Sciatic nerve (tissue), 2 donors: ENCODE results near the gene CCL20. TPM values are rescaled to one million over a fixed set of nuclear protein-coding genes. Genes with fewer than 3 reads are reported as not detected.
A peak's percentile ranks its signal among the peaks of the same experiment; 100 is the strongest.

ENCODE experiments used
- ATAC-seq: fragments of 200-7000 bp; cut with Tn5 transposase; one replicate; pipeline ENCODE4 v1.9.1; 2020; ENCODE audit warnings: mild to moderate bottlenecking, moderate library complexity
- DNase-seq: peaks from one replicate; pipeline ENCODE4 v3.0.0-alpha.2; 2020; ENCODE audit warnings: low spot score
- intact Hi-C: fragments of 100-400 bp; cut with DNase I; formaldehyde crosslinking; loops from one replicate; pipeline ENCODE4 v1.14.2; 2022
- total RNA-seq: library from RNA; stranded (reverse); fragmentation: NEBNext Ultra II Directional; extraction: Animal tissue kit (Norgen Biotek cat#: 25700); gene quantifications from one replicate; pipeline ENCODE4 v1.2.1, GENCODE V29; 2021
- donor health status: DM: no; HTN: no; CAD: no.
- donor health status: DM: no; HTN: no; CAD: no.

The CCL20 gene
- 0.76 TPM for total RNA-seq

DNA sequence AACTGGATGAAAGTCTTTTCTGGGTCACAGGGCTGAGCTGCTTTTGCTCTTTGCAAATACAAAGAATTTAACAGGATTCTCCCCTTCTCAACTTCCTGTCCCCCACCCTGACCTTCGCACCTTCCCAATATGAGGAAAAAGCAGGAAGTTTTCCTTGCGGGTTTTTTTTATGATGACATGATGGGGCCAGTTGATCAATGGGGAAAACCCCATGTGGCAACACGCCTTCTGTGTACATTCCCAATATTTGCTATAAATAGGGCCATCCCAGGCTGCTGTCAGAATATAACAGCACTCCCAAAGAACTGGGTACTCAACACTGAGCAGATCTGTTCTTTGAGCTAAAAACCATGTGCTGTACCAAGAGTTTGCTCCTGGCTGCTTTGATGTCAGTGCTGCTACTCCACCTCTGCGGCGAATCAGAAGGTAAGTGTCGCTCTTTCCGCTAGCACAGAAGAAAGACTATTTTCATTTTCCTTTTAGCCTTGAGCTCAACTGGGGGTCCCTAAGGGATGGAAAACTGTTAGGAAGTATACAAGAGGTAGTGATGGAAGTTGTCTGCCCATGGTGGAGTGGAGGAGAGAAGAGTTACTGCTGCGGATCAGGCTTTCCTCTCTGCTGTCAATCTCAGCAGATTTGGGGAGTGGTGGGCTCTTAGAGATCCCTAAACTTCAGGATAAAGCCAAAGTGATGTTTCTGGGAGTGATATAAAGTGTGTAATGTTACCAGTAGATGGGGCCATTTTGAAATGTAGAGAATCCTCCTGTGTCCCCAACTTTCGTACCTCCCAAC lies at the start of gene CCL20:
Gene CCL20 (plus strand): TSS at position 281 of the 792 bp plus-strand sequence. CDS start 70 bp downstream, at position 351.
- intact Hi-C loops: no loop called here
- no peak for ATAC-seq
- no peak for DNase-seq

GRCh38 chr2:227765788-227766372 lies 47.8 kb upstream of the CCL20 start:
- ATAC-seq: peak; percentile 41
- no peak for DNase-seq
- intact Hi-C loops: loop anchor here (10.0 kb wide), 1 partner anchor 111 kb away; no protein-coding TSS in a partner anchor

GRCh38 chr2:227766373-227766883 lies 47.2 kb upstream of the CCL20 start:
- DNase-seq: peak; percentile 88
- peak; percentile 96 for ATAC-seq
- intact Hi-C loops: loop anchor here (10.0 kb wide), 1 partner anchor 112 kb away; no protein-coding TSS in a partner anchor

GRCh38 chr2:227767830-227768229 lies 45.8 kb upstream of the CCL20 start:
- ATAC-seq: no peak
- DNase-seq: no peak
- intact Hi-C loops: loop anchor here (10.0 kb wide), 1 partner anchor 113 kb away; no protein-coding TSS in a partner anchor

DNA sequence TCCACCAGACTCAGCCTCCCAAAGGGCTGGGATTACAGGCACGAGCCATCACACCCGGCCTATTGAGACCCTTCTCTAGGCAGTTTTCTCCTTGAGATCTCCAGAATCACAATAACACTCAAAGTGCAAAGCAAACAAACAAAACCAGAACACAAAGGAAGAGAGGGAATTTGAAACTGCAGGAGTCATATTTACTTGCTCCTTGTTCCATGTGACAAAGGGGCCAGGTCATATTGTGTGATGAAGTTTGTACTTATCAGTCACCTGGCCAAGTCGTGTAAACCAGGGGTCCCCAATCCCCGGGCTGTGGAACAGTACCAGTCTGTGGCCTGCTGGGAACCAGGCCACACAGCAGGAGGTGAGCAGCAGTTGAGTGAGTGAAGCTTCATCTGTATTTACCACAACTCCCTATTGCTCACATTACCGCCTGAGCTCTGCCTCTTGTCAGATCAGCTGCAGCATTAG lies 41.4 kb upstream of the CCL20 start:
- DNase-seq: no peak
- peak; percentile 15 for ATAC-seq
- intact Hi-C loops: no loop called here

DNA sequence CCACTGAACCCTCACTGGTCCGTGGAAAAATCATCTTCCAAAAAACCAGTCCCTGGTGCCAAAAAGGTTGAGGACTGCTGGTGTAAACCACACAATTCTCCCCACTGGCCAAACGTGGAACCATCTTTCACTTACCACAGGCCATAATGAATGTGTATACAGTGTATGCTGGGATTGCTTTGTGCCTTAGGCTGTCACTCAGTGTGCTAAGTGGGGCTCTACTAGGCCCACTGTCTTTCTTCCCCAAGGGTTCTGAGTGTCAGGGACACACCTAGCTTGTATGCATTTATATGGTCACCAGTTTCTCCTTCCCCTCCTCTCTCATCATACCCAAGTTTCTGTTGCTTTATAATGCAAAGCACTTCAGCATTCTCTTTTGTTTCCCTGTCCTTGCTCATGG lies 40.7 kb upstream of the CCL20 start:
- intact Hi-C loops: no loop called here
- no peak for DNase-seq
- ATAC-seq: no peak

DNA sequence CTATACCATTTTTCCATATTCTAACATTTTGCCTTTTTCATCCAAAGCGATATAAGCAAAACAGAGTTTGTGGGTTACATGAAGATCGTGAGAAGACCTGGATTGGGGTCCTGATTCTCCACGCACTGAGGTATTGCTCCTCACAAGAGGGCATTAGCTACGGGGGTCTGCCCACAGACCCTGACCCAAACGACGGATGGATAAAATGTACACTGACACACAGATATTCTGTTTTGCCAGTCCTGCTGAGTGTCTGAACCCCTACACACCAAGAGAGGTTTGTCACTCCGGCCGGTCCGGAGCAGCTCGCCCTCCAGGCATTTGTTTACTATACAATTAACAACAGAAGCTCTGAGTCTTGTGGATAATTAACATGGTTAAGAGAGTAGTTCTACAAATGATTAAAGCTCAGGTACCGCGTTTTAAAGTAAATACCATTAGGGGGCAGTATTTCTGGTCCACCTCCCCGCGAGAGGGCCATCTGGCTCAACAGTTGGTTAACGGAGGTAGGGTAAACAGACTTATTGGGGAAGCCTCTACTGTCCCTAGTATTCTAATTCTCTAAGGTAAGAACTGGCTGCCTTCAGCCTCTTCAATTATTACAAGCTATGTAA lies 39.5 kb upstream of the CCL20 start:
- intact Hi-C loops: no loop called here
- no peak for DNase-seq
- no peak for ATAC-seq

- ATAC-seq (no peak), DNase-seq (no peak)
- intact Hi-C loops: no loop called here
These were observed 38.5 kb upstream of the CCL20 start for GRCh38 chr2:227774895-227775842.

DNA sequence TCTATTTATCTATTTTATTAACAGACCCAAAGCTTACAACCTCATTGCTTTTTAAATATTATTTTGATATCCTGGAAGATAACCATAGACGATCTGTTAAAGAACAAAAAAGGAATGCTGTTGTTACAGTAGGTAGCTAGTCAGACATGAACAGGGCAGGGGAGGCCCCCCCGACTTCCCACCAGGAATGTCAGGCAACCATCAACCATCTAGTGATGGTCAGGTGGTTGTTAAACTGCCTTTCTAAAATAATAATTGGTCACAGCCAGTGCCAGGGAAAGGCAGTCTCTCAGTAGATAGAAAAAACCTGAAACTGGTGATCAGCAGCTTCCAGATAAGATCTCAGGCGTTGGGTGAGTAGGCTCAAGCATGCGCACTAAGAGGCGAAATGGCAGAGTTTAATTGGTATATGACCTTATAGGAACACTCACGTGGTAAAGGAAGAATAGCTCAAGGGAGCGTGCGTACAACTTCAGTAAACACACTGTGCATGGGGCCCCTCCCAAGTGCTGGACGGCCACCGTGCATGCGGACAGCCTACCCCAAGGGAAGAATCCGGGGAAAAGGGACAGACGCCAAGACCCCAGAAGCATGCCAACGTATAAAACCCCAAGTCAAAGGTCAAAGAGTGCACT lies 32.5 kb upstream of the CCL20 start:
- no peak for ATAC-seq
- intact Hi-C loops: no loop called here
- DNase-seq: no peak

GRCh38 chr2:227781841-227782240 lies 31.8 kb upstream of the CCL20 start:
- no peak for DNase-seq
- ATAC-seq: no peak

GRCh38 chr2:227782804-227783203 lies 30.8 kb upstream of the CCL20 start:
- DNase-seq: no peak
- intact Hi-C loops: no loop called here
- ATAC-seq: no peak

More at GRCh38 chr2:227781841-227782240, 31.8 kb upstream of the CCL20 start:
- intact Hi-C loops: no loop called here

DNA sequence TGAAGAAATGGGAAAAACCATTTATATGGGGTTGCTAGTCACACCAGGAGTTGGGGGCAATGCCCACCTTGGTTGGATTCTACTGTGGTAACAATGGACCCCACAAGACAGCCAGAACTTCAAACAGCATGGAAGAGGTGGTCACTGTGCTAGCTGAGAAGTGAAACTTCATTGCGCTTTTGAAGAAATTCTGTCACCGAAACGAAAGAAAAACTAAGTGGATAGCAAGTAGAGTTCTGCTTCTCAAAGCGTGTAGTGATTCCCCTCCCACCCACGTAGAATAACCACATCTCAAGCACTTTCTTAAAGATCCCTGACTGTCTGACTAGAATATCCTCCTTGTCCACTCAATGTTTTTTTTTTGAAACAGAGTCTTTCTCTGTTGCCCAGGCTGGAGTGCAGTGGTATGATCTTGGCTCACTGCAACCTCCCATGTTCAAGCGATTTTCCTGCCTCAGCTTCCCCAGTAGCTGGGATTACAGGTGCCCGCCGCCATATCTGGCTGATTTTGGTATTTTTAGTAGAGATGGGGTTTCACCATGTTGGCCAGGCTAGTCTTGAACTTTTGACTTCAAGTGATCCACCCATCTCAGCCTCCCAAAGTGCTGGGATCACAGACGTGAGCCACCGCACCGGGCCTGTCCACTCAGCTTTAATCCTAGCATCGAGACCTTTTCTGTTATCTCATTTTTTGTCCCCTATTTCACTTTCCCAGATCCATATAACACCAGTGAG lies 30.1 kb upstream of the CCL20 start:
- DNase-seq (no peak), ATAC-seq (peak; percentile 34)
- intact Hi-C loops: no loop called here

- DNase-seq: no peak
- no peak for ATAC-seq
- intact Hi-C loops: no loop called here
These were observed 28.3 kb upstream of the CCL20 start for GRCh38 chr2:227785293-227785692.

DNA sequence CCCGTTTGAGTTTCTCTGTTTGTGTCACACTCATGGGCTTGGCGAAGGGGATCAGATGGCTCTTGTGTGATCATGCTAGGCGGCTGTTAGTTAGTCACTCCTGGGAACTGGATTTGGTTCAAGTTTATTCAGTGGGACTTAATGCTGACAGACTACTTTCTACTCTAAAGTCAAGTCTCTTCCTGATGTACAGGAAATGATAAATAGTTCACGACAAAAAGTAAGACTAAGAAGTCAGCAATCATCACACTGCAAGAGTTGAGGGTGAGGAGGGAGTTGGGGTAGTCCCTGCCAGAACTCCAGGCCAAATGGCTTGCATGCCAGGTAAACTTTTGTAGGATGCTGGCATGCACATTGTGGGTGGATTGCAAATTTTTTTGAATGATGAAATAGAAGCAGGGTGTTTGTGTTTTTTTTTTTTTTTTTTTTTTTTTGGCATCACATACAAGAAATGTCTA lies 25.1 kb upstream of the CCL20 start:
- no peak for ATAC-seq
- no peak for DNase-seq
- intact Hi-C loops: no loop called here

DNA sequence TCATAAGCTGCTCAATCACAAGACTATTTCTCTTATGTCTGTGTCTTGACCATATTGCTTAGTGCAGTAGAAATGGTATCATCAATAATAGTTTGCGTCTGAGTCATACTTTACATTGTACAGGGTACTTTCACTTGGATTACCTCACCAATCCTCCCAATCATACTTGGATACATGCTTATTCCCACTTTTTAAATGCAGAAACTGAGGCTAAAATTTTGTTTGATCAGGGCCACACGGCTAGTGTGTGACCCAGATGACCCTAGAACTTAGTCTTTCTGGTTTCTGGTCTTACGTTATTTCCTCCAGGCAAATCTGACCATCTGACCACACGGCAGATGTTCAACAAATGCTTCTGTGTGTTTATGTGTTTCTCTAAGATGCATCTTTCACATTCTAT lies 23.8 kb upstream of the CCL20 start:
- ATAC-seq (no peak), DNase-seq (no peak)
- intact Hi-C loops: no loop called here

DNA sequence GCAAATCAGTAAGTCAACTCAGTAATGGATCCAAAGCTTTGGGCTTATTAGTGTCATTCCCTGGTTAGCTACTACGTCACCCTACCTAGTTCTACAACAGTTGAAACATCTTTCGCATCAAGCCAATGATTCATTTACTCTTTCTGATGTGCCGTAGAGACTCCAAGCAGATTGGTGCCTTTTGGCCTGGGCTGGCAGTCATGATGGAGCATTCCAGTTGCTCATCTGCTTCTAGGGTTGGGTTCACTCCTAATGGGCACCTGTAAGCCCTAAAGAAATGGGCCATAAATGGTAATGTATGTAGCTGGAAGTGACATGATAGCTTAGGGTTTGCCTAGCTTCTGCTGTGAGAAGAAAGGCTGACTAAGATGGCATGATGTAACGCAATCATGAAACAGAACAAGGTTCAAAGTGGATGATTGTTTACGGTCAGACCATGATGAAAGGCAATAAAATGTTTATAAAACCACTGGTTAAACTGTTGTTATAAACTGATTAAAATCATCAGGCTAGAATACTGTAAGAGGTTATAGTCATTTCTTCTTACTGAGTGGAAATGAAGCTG lies 20.4 kb upstream of the CCL20 start:
- ATAC-seq (no peak), DNase-seq (no peak)
- intact Hi-C loops: no loop called here

DNA sequence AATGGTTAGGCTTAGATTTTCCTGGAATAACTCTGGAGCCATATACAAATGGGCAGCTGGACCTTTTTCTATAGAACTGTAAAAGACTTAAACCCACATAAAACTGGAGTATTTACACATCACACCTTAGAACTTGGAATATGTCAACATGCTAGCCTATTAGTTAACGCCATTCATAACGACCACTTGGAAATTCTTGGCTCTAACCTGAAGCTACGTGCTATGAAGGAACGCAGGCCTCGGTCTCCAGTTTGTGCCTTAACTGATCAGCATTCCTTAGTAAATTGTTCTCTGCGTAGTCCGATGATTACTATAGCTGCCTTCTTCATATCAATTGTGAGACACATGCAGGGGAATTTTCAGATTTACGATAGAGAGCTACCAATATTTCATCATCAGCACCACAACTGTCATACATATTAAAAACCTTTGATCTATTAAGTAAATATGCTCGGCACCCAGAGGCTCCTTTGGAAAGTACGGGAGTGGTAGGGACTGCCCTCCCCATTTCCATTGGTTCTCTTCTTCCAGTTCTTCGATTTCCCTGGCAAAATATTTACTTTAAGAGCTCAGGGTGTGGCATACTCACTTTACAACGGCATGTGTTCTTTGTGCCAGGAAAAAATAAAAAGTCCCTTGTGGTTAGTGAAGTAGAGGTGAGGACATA lies 17.5 kb upstream of the CCL20 start:
- ATAC-seq (no peak), DNase-seq (no peak)
- intact Hi-C loops: no loop called here
